ENCODE data around the gene MAP3K5.

MAP3K5 gene

GRCh38 chr6:136550045-136550329, 242.3 kb downstream of the MAP3K5 start:
- in situ Hi-C loops (cut with MboI; ENCODE audit: low sequenced_read_pairs) = no loop called here

- in situ Hi-C loops (cut with MboI; ENCODE audit: low sequenced_read_pairs) = no loop called here
These were observed 242.8 kb downstream of the MAP3K5 start for GRCh38 chr6:136549300-136550044.

- in situ Hi-C loops (cut with MboI; ENCODE audit: low sequenced_read_pairs) = no loop called here
These were observed 243.5 kb downstream of the MAP3K5 start for GRCh38 chr6:136548582-136549299.

GRCh38 chr6:136547871-136548270, 244.4 kb downstream of the MAP3K5 start:
- in situ Hi-C loops (cut with MboI; ENCODE audit: low sequenced_read_pairs) = no loop called here

GRCh38 chr6:136547336-136547735, 244.9 kb downstream of the MAP3K5 start:
- in situ Hi-C loops (cut with MboI; ENCODE audit: low sequenced_read_pairs) = no loop called here

- in situ Hi-C loops (cut with MboI; ENCODE audit: low sequenced_read_pairs) = no loop called here
These were observed 245.9 kb downstream of the MAP3K5 start for GRCh38 chr6:136546331-136546730.

- in situ Hi-C loops (cut with MboI; ENCODE audit: low sequenced_read_pairs) = no loop called here
These were observed 248.0 kb downstream of the MAP3K5 start for GRCh38 chr6:136544326-136544725.

- in situ Hi-C loops (cut with MboI; ENCODE audit: low sequenced_read_pairs) = no loop called here
These were observed 250.9 kb downstream of the MAP3K5 start for GRCh38 chr6:136541395-136541794.

- in situ Hi-C loops (cut with MboI; ENCODE audit: low sequenced_read_pairs) = no loop called here
These were observed 252.2 kb downstream of the MAP3K5 start for GRCh38 chr6:136539967-136540652.

- in situ Hi-C loops (cut with MboI; ENCODE audit: low sequenced_read_pairs) = no loop called here
These were observed 253.4 kb downstream of the MAP3K5 start for GRCh38 chr6:136538836-136539235.

- in situ Hi-C loops (cut with MboI; ENCODE audit: low sequenced_read_pairs) = no loop called here
These were observed 256.2 kb downstream of the MAP3K5 start for GRCh38 chr6:136535880-136536650.

GRCh38 chr6:136535017-136535765, 257.1 kb downstream of the MAP3K5 start:
- in situ Hi-C loops (cut with MboI; ENCODE audit: low sequenced_read_pairs) = no loop called here

GRCh38 chr6:136534268-136534667, 258.0 kb downstream of the MAP3K5 start:
- in situ Hi-C loops (cut with MboI; ENCODE audit: low sequenced_read_pairs) = no loop called here

GRCh38 chr6:136533487-136533886, 258.8 kb downstream of the MAP3K5 start:
- in situ Hi-C loops (cut with MboI; ENCODE audit: low sequenced_read_pairs) = no loop called here

GRCh38 chr6:136532030-136532429, 260.2 kb downstream of the MAP3K5 start:
- in situ Hi-C loops (cut with MboI; ENCODE audit: low sequenced_read_pairs) = no loop called here

- in situ Hi-C loops (cut with MboI; ENCODE audit: low sequenced_read_pairs) = no loop called here
These were observed 262.6 kb downstream of the MAP3K5 start for GRCh38 chr6:136529710-136530109.

- in situ Hi-C loops (cut with MboI; ENCODE audit: low sequenced_read_pairs) = no loop called here
These were observed 263.8 kb downstream of the MAP3K5 start for GRCh38 chr6:136528477-136528876.

GRCh38 chr6:136527831-136528230, 264.4 kb downstream of the MAP3K5 start:
- in situ Hi-C loops (cut with MboI; ENCODE audit: low sequenced_read_pairs) = no loop called here

GRCh38 chr6:136526937-136527336, 265.3 kb downstream of the MAP3K5 start:
- in situ Hi-C loops (cut with MboI; ENCODE audit: low sequenced_read_pairs) = no loop called here

- in situ Hi-C loops (cut with MboI; ENCODE audit: low sequenced_read_pairs) = no loop called here
These were observed 265.9 kb downstream of the MAP3K5 start for GRCh38 chr6:136526196-136526930.
